Measurements from ENCODE around the gene RABL2A. TPM values are rescaled to one million over a fixed set of nuclear protein-coding genes. Genes with fewer than 3 reads are reported as not detected.

RABL2A gene
- total RNA-seq, 1 experiment from 2014 or later = 11.4 TPM

DNA sequence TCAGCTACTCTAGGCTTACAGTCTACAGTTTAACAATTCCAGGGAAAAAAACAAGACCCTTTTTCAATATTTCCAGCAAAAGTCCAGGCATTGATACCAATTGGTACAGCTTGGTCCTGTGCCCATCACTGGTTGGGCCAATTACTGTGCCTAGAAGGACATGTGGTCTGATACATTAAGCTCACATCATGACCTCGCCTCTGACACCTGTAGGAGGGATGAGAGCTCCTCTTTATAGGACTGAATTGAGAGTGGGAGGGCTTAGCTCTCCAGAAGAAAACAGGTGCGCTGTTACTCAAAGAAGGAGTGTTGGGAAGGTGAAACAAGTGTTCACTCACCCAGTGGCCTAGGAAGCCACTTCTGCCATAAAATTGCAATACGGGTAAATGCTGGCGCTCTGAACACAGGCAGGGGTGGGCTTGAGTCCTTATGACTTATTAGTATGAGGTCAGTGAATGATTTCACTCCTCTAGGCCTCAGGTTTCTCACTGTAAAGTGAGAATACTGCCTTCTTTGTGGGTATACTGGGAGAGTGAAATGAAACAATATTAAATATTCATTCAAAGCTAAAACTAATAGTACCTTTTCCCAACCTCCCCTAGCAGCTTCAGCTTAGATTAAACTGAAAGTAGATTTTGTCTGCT lies 49.7 kb downstream of the RABL2A start:
- H3K9me3 ChIP-seq (ENCODE audit: control insufficient read depth, low read depth, low read length) = no peaks in the 10 kb centered on the region
- no peak overlapping the region for H2BK12ac ChIP-seq (ENCODE audit: insufficient read length, low read depth, low read length)
- H3K4ac ChIP-seq (ENCODE audit: low read depth, low read length) = no peak overlapping the region
- no peak overlapping the region for H3K9ac ChIP-seq (ENCODE audit: extremely low read depth, insufficient read length, low read length)
- no peaks in the 10 kb centered on the region for H3K79me1 ChIP-seq (ENCODE audit: insufficient read depth, low read depth, low read length, poor library complexity, severe bottlenecking)
- no peak overlapping the region for H3K23ac ChIP-seq (ENCODE audit: insufficient read length, low read depth, low read length)
- H4K5ac ChIP-seq (ENCODE audit: insufficient read length, low read depth, low read length) = no peak overlapping the region
- no peak overlapping the region for H2BK20ac ChIP-seq (ENCODE audit: low read depth, low read length, poor library complexity, severe bottlenecking)
- H3K4me1 Mint-ChIP-seq = peaks cover 12 to 18% of the 10 kb centered on the region in 2 experiments
- TF ChIP-seq, protein P1, sequence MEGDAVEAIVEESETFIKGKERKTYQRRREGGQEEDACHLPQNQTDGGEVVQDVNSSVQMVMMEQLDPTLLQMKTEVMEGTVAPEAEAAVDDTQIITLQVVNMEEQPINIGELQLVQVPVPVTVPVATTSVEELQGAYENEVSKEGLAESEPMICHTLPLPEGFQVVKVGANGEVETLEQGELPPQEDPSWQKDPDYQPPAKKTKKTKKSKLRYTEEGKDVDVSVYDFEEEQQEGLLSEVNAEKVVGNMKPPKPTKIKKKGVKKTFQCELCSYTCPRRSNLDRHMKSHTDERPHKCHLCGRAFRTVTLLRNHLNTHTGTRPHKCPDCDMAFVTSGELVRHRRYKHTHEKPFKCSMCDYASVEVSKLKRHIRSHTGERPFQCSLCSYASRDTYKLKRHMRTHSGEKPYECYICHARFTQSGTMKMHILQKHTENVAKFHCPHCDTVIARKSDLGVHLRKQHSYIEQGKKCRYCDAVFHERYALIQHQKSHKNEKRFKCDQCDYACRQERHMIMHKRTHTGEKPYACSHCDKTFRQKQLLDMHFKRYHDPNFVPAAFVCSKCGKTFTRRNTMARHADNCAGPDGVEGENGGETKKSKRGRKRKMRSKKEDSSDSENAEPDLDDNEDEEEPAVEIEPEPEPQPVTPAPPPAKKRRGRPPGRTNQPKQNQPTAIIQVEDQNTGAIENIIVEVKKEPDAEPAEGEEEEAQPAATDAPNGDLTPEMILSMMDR (conservative IDR thresholded peaks at IDR 0.05) = no peak
- no peak overlapping the region for H3T11ph ChIP-seq (ENCODE audit: low read length)
- H4K20me1 ChIP-seq (ENCODE audit: control insufficient read depth, insufficient read depth, insufficient read length) = no peaks in the 10 kb centered on the region
- peaks cover 3 to 11% of the 10 kb centered on the region in 2 experiments; a peak in 4 of 5 replicates for H3K9me3 Mint-ChIP-seq
- no peak overlapping the region for H2BK5ac ChIP-seq (ENCODE audit: insufficient read length, low read length)
- no peak overlapping the region for H3K27ac ChIP-seq (ENCODE audit: insufficient read length, low read depth, low read length)
- no peak for DNase-seq
- H2BK15ac ChIP-seq (ENCODE audit: low read depth, low read length) = no peak overlapping the region
- H3K4me3 Mint-ChIP-seq = no peak overlapping the region
- H2AFZ ChIP-seq (ENCODE audit: low read length) = no peak overlapping the region
- H3K27ac Mint-ChIP-seq = no peak overlapping the region
- no CpG with 5 or more reads among the region's 4 CpGs for WGBS (ENCODE audit: extremely low coverage, insufficient read length, low lambda C conversion rate)
- H3K4me1 ChIP-seq (ENCODE audit: insufficient read depth, low read length) = peaks cover 5% of the 10 kb centered on the region; the same call in 1 of the 2 replicates
- no peak overlapping the region for H4K91ac ChIP-seq (ENCODE audit: insufficient read length, low read depth, low read length)
- H3K4me2 ChIP-seq (ENCODE audit: insufficient read depth, insufficient read length, low read length) = no peak overlapping the region
- H3K56ac ChIP-seq (ENCODE audit: insufficient read length, low read depth, low read length) = no peak overlapping the region
- H3K14ac ChIP-seq (ENCODE audit: insufficient read depth, low read length) = no peak overlapping the region
- no peaks in the 10 kb centered on the region for H3K79me2 ChIP-seq (ENCODE audit: insufficient read depth, low read length)
- H2AK5ac ChIP-seq (ENCODE audit: insufficient read length, low read length) = no peak overlapping the region
- no peaks in the 10 kb centered on the region for H3K27me3 ChIP-seq (ENCODE audit: insufficient read depth, low read length)
- H3K27me3 Mint-ChIP-seq (ENCODE audit: low read depth) = peaks cover 74% of the 10 kb centered on the region
- H2BK120ac ChIP-seq (ENCODE audit: low read depth, low read length, poor library complexity, severe bottlenecking) = no peak overlapping the region
- H3K36me3 Mint-ChIP-seq (ENCODE audit: insufficient read depth in 1 of 3, low read depth in 3 of 3) = no peaks in the 10 kb centered on the region
- H3K18ac ChIP-seq (ENCODE audit: insufficient read length, low read depth, low read length) = no peak overlapping the region
- no peak overlapping the region for H4K8ac ChIP-seq (replicated peaks; ENCODE audit: insufficient read length, low read depth, low read length)
- no peaks in the 10 kb centered on the region for H3K23me2 ChIP-seq (ENCODE audit: insufficient read length, low read depth, low read length, poor library complexity, severe bottlenecking)

Measured in H9 (cell line).